Measurements from ENCODE around the gene KCNIP1. TPM values are rescaled to one million over a fixed set of nuclear protein-coding genes. Genes with fewer than 3 reads are reported as not detected.

The KCNIP1 gene
- total RNA-seq, 1 experiment from 2014 or later = not detected

GRCh38 chr5:170542691-170543293 is 39.0 kb downstream of the KCNIP1 start:
- DNase-seq (ENCODE audit: low read depth, low spot score) (no peak), ATAC-seq (no peak)
- no peak for TF ChIP-seq CTCF (IDR thresholded peaks at IDR 0.05)
- H3K9me3 ChIP-seq (ENCODE audit: control insufficient read depth, insufficient read depth, low read depth, low read length) = peaks cover 5% of the 10 kb centered on the region; the same call in 1 of the 2 replicates
- H3K27me3 ChIP-seq (ENCODE audit: control insufficient read depth, insufficient read depth, low read length) = no peaks in the 10 kb centered on the region
- POLR2A ChIA-PET = no interaction called here
- CTCF ChIA-PET = no interaction called here
- in situ Hi-C loops (cut with HindIII; ENCODE audit: low pct_unique_long_range_greater_than_20kb, low sequenced_read_pairs) = no loop called here
- intact Hi-C loops (cut with micrococcal nuclease; ENCODE audit: unreplicated experiment) = no loop called here
- H3K27ac ChIP-seq (ENCODE audit: low read length) = no peak overlapping the region
- no peaks in the 10 kb centered on the region for H3K36me3 ChIP-seq (ENCODE audit: control insufficient read depth, insufficient read depth, low read length)
- BruUV-seq (replicated peaks) = no TSS peak
- no peaks in the 10 kb centered on the region for H3K4me1 ChIP-seq (ENCODE audit: control insufficient read depth, insufficient read depth, low read length)
- no peak overlapping the region for H3K4me3 ChIP-seq (ENCODE audit: low read depth in 2 of 2, low read length in 2 of 2)

DNA sequence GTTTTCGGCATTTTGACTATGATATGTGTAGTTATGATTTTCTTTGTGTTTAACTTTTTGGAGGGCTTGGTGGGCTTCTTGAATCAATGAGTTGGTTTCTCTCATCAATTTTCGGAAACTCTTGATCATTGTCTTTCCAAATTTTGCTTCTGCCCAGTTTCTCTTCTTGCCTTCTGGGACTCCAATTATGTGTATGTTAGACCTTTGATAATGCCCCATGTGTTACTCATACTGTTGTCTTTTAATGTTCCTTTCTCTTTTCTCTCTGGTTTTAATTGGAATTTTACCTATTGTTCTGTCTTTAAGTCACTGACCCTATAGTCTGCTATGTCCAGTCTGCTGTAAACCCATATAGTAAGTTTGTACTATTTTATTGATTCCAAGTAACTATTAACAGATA is 41.5 kb downstream of the KCNIP1 start:
- intact Hi-C loops (cut with micrococcal nuclease; ENCODE audit: unreplicated experiment) = no loop called here
- in situ Hi-C loops (cut with HindIII; ENCODE audit: low pct_unique_long_range_greater_than_20kb, low sequenced_read_pairs) = no loop called here

More for the DNA sequence above, 41.5 kb downstream of the KCNIP1 start:
- TF ChIP-seq POLR2AphosphoS5 (IDR thresholded peaks at IDR 0.05; ENCODE audit: low read depth, low read length) (no peak), CTCF (IDR thresholded peaks at IDR 0.05) (no peak), SIN3A (IDR thresholded peaks at IDR 0.05; ENCODE audit: borderline replicate concordance, insufficient read depth, low read depth, low read length) (no peak), REST (IDR thresholded peaks at IDR 0.05; ENCODE audit: insufficient read depth in 1 of 2, low read depth in 2 of 2, low read length in 1 of 2) (no peak), TCF7L2 (IDR thresholded peaks at IDR 0.05; ENCODE audit: low read depth, low read length) (no peak)
- CTCF ChIA-PET = no interaction called here
- no peak overlapping the region for H3K27ac ChIP-seq (ENCODE audit: low read length)
- DNase-seq (ENCODE audit: low read depth, low spot score) (no peak), ATAC-seq (no peak)
- no peaks in the 10 kb centered on the region; the same call in 1 of the 2 replicates for H3K27me3 ChIP-seq (ENCODE audit: control insufficient read depth, insufficient read depth, low read length)
- BruUV-seq (replicated peaks) = no TSS peak
- H3K9me3 ChIP-seq (ENCODE audit: control insufficient read depth, insufficient read depth, low read depth, low read length) = peaks cover 5% of the 10 kb centered on the region; the same call in 1 of the 2 replicates
- H3K4me3 ChIP-seq (ENCODE audit: low read depth in 2 of 2, low read length in 2 of 2) = no peak overlapping the region
- no peaks in the 10 kb centered on the region for H3K4me1 ChIP-seq (ENCODE audit: control insufficient read depth, insufficient read depth, low read length)
- POLR2A ChIA-PET = no interaction called here
- H3K36me3 ChIP-seq (ENCODE audit: control insufficient read depth, insufficient read depth, low read length) = no peaks in the 10 kb centered on the region

Measured in Panc1 (cell line).